HG02943 (cell line): ENCODE measurements around the gene CNGA4.

Source experiments
- ATAC-seq: cut with Tn5 transposase; IDR thresholded peaks from one replicate; pipeline ENCODE4 v1.9.1; 2021; ENCODE audit warnings: mild to moderate bottlenecking, low read depth, moderate library complexity; ENCODE audit not compliant: unreplicated experiment

Gene CNGA4

DNA sequence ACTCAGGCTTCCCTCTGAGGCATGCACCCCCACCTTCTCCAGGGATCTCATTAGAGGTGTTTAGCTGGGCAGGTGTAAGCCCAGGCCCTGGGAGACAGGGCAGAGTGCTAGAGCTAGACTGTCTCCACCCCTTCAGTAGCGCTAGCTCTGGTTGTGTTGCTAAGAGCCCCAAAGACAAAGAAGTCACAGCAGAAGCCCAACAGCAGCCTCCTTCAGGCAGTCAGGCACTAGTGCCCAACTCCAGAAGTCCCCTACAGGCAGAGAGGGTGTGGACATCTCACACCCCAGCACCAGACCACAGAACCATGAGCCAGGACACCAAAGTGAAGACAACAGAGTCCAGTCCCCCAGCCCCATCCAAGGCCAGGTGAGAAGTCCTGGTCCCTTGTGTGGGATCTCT, at the start of gene CNGA4:
TSS of gene CNGA4 (plus strand) at position 188 of the 400 bp plus-strand sequence. CDS start at position 306, 118 bp downstream.
- no peak for ATAC-seq

GRCh38 chr11:6191742-6192141, 47.1 kb upstream of the CNGA4 start:
- no peak for ATAC-seq

- ATAC-seq, result no peak
Observed at GRCh38 chr11:6194065-6194581, 44.8 kb upstream of the CNGA4 start.

GRCh38 chr11:6196396-6196795, 42.5 kb upstream of the CNGA4 start:
- ATAC-seq, result no peak

DNA sequence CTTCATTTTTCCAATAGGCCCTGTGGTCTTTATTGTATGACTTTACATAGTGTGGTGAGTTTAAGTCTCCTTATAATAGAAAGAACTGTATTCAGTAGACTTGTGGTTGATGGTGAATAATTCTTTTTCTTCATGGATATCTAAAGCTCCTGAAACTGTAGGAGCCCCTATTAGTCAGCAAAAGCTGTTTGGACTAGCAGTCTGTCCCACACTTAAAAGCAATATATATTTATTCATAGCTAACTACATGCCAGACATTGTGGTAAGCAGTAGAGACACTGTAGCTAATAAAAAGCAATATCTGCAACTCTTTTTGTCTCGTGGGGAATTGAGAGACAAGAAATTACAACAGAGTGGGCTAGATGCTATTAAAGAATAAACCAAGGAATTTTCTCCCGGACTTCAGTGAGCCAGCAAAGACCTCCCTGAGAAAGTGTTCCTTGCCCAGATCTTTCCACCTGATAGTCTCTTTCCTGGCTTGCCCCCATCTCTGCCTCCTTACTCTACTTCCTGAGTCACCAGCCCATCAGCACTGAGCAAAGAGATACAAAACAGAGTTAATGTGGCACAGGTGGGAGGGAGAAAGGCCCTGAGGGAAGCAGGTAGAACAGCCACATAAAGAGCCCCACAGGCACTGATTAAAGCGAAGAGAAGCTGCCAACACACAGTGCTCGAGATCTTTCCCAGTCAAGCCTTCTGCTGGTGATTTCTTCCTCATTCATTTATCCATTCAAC, 41.3 kb upstream of the CNGA4 start:
- no peak for ATAC-seq

DNA sequence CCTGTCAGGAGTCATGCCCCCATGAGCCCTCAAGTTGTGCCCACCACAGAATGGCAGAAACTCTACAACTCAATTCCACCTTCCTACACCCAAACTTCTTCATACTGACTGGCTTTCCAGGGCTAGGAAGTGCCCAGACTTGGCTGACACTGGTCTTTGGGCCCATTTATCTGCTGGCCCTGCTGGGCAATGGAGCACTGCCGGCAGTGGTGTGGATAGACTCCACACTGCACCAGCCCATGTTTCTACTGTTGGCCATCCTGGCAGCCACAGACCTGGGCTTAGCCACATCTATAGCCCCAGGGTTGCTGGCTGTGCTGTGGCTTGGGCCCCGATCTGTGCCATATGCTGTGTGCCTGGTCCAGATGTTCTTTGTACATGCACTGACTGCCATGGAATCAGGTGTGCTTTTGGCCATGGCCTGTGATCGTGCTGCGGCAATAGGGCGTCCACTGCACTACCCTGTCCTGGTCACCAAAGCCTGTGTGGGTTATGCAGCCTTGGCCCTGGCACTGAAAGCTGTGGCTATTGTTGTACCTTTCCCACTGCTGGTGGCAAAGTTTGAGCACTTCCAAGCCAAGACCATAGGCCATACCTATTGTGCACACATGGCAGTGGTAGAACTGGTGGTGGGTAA, 39.6 kb upstream of the CNGA4 start, which contains the start of gene OR52W1:
TSS of gene OR52W1 (plus strand) at position 51 of the 637 bp plus-strand sequence. CDS start at position 51, 0 bp downstream.
- ATAC-seq, result no peak

GRCh38 chr11:6200975-6201374, 37.9 kb upstream of the CNGA4 start:
- no peak for ATAC-seq

DNA sequence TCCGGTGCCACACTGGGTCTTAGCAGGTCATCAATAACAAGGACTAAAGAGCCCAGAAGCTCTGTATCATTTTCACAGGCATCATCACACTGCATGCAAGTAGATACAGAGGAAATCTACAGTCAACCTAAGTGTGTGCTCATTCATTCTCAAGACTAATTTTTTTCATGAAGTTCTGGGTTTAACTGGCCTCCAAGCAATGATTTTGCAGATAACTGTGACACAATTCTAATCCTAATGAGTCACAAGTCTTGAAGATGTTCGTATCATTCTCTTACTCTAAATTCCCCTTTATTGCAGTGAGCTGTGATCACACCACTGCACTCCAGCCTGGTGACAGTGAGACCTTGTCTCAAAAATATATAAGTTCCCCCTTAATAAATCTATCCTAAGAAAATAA, 37.4 kb upstream of the CNGA4 start:
- no peak for ATAC-seq

DNA sequence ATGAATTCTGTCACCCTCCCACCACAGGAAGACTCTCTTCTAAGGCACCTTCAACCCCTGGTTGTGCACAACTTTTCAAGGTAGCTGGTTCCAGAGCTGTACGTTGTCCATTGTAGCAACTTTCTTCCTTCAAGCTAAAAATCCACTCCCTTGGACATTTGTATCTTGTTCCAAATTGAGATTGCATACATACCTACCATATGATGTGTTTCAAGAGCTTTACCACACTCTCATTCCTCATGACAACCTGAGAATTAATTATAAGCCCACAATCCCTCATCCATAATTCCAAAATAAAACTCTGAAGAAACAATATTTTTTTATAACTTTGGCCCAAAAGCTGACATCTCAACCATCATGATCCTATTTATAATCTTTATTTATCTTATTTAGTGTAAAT, 36.8 kb upstream of the CNGA4 start:
- no peak for ATAC-seq

DNA sequence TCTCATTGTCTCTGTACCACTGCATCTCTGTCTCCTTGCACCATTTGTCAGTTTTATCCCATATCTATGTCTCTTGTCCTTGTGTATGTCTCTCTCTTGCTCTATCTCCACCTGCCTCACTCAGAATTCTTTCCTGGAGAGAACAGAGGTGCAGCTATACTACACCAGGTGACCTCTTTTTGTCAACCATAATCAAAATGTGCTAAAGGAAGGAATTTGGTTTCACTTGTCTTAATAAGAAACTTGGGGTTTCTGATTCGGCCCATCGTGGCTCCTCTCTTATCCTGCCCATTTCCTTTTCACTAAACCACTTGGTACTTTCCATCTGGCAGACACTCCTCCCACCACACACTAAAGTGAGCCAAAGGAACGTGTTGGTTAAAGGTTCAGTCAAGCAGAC, 35.6 kb upstream of the CNGA4 start:
- ATAC-seq, result peak; percentile 81

- ATAC-seq, result no peak
Observed at GRCh38 chr11:6204706-6205105, 34.2 kb upstream of the CNGA4 start.

DNA sequence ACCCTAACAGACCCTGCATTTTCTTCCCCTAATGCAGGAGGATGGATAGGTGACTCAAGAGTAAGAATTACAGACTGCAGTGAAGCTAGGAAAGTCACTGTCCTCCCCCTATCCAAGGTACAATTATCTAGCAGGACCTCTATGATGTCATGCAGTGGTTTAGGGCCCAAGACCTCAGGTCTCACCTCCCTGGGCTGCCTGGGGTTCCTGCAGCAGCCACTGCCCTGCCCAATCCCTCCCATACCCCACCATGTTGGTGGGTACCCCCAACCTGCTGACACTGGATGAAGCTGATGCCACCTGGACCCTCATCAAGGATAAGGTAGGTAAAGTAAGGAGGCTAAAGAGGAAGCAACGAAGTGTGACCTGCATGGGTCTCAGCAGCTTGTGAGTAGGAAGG, 33.5 kb upstream of the CNGA4 start, which contains the start of gene C11orf42:
TSS of gene C11orf42 (plus strand) at position 192 of the 400 bp plus-strand sequence. CDS start at position 251, 59 bp downstream.
- no peak for ATAC-seq

- ATAC-seq, result no peak
Observed at GRCh38 chr11:6206456-6207180, 32.3 kb upstream of the CNGA4 start.

- no peak for ATAC-seq
Observed at GRCh38 chr11:6209801-6210200, 29.1 kb upstream of the CNGA4 start.

- no peak for ATAC-seq
Observed at GRCh38 chr11:6210274-6210955, 28.5 kb upstream of the CNGA4 start.

GRCh38 chr11:6214530-6214929, 24.4 kb upstream of the CNGA4 start:
- ATAC-seq, result no peak

DNA sequence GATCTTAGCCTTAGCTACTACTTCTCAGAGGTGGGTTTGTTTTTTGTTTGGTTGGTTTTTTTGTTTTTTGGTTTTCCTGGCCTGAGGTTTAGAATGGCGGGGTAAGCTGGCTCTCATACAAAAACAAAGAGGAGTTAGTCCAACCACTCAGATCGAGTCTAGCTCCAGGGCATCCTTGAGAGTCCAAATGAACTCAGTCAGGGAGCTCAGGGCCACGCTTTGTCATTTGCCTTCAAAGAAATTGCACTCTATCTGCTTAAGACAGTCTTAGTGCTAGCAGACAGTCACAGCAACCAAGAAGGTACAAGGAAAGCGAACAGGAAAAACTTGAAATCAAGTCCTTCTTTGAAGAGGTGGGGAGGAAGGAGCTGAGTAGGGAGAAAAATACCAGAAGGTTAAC, 22.4 kb upstream of the CNGA4 start:
- no peak for ATAC-seq

DNA sequence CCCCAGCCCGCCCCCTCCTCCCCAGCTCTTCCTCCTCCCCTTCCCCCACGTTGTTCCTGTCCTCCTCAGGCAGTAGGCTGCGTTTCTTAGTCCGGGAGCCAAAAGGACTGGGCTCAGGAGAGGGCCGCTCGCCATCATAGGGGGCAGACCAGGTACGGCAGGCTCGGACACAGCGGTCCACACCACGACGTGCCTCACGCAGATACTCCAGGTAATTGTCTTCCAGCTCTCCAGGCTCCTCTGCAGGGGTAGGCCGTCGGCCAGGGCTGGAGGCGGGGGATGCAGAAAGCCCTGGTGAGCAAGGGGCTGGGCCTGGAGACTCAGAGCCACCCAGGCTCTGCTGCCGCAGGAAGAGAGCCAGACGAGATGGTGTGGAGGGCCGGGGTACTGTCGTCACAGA, 21.2 kb upstream of the CNGA4 start:
- ATAC-seq, result no peak

GRCh38 chr11:6219359-6219758, 19.5 kb upstream of the CNGA4 start:
- no peak for ATAC-seq

- no peak for ATAC-seq
Observed at GRCh38 chr11:6223854-6224253, 15.0 kb upstream of the CNGA4 start.

GRCh38 chr11:6224421-6224820, 14.5 kb upstream of the CNGA4 start:
- ATAC-seq, result no peak
